ENCODE measurements around the gene RPH3AL. TPM values are rescaled to one million over a fixed set of nuclear protein-coding genes. Genes with fewer than 3 reads are reported as not detected.
A peak's percentile ranks its signal among the peaks of the same experiment; 100 is the strongest.

RPH3AL gene
- total and polyA plus RNA-seq, 2 of the 8 experiments (the other 6 are each of a cell fraction or from before 2014, with no cell fraction given) = 5.6 to 5.8 TPM

- H3K9ac ChIP-seq (replicated peaks in 1 of 4; ENCODE audit: extremely low read depth in 1 of 4, low read depth in 3 of 4, low read length in 3 of 4) = no peak overlapping the region
- no peak for FAIRE-seq
- peaks cover 0 to 1% (median 0%) of the 10 kb centered on the region in 4 experiments; a peak in 1 of 7 replicates for H3K27me3 ChIP-seq (replicated peaks in 1 of 4; ENCODE audit: control insufficient read depth in 3 of 4, extremely low read depth in 1 of 4, insufficient read depth in 3 of 4, low read length in 3 of 4)
- no peaks in the 10 kb centered on the region for H3K79me2 ChIP-seq (ENCODE audit: control insufficient read depth in 1 of 2, insufficient read depth in 2 of 2, low read length in 2 of 2)
- H3K14ac ChIP-seq (ENCODE audit: insufficient read length) = no peak overlapping the region
- H2BK120ac ChIP-seq (replicated peaks; ENCODE audit: low read depth, low read length) = peak overlapping the region; percentile 15
- H2AFZ ChIP-seq (ENCODE audit: low read length) = no peak overlapping the region
- no peak overlapping the region for H2AK5ac ChIP-seq (ENCODE audit: low read depth, low read length)
- ChIA-PET CTCF (ENCODE audit: partially characterized antibody) (interaction anchor here (0.7 to 1.5 kb wide), 3 partner anchors 34 to 141 kb away, joined by 3 read pairs; no protein-coding TSS in a partner anchor), POLR2A (ENCODE audit: partially characterized antibody) (interaction anchor here (0.7 to 3.1 kb wide), 4 partner anchors 12 to 126 kb away, joined by 3 to 10 read pairs (median 4); no protein-coding TSS in a partner anchor)
- peak overlapping the region; percentile 10 for H4K91ac ChIP-seq (replicated peaks; ENCODE audit: insufficient read length, low read length)
- peaks cover 4 to 19% (median 15%) of the 10 kb centered on the region in 4 experiments for H3K4me1 ChIP-seq (replicated peaks in 1 of 4; ENCODE audit: control insufficient read depth in 3 of 4, insufficient read depth in 4 of 4, low read length in 3 of 4)
- H3K56ac ChIP-seq (replicated peaks; ENCODE audit: insufficient read length, low read depth, low read length) = no peak overlapping the region
- H3K36me3 ChIP-seq (ENCODE audit: control insufficient read depth in 2 of 4, insufficient read depth in 4 of 4, low read length in 3 of 4) = no peaks in the 10 kb centered on the region
- H2BK20ac ChIP-seq (ENCODE audit: low read length) = peak overlapping the region; percentile 72; the same call in 1 of the 2 replicates
- no peaks in the 10 kb centered on the region; the same call in 1 of the 2 replicates for H3K23me2 ChIP-seq (ENCODE audit: low read depth, low read length)
- peak overlapping the region; percentile 72; the same call in 1 of the 2 replicates for H2BK15ac ChIP-seq (ENCODE audit: low read length)
- WGBS, 2 experiments (ENCODE audit: extremely low coverage in 1 of 2, insufficient coverage in 1 of 2, insufficient read length in 1 of 2, insufficient replicate concordance in 2 of 2, low coverage in 1 of 2, low lambda C conversion rate in 2 of 2, missing lambda C conversion rate in 1 of 2) = 52% methylated on average over 10 of the region's 28 CpGs; no CpG with 5 or more reads in 1 of the 2 experiments
- H3K27ac ChIP-seq (ENCODE audit: low read depth, low read length) = no peak overlapping the region
- peak overlapping the region; percentile 4 for H4K5ac ChIP-seq (ENCODE audit: insufficient read length, low read depth, low read length)
- H2BK5ac ChIP-seq (ENCODE audit: low read depth, low read length) = 0 out of 2 replicates have a peak overlapping the region, but pooled peaks have one; percentile 24
- DNase-seq (ENCODE audit: low read depth in 1 of 2, low spot score in 2 of 2) = no peak
- no peak overlapping the region for H3K4ac ChIP-seq (replicated peaks; ENCODE audit: insufficient read length, low read depth, low read length)
- H2BK12ac ChIP-seq (ENCODE audit: low read depth, low read length) = peak overlapping the region; percentile 68; the same call in 1 of the 2 replicates
- peak overlapping the region; percentile 0 to 38 (median 18); a peak in 2 of 8 replicates for H3K4me3 ChIP-seq (ENCODE audit: extremely low read depth in 1 of 4, insufficient read depth in 2 of 4, low read depth in 3 of 4, low read length in 4 of 4)
- H3K79me1 ChIP-seq (ENCODE audit: low read depth, low read length) = no peaks in the 10 kb centered on the region
- no peaks in the 10 kb centered on the region for H4K20me1 ChIP-seq (replicated peaks in 1 of 2; ENCODE audit: control insufficient read depth in 1 of 2, insufficient read depth in 2 of 2, low read length in 2 of 2)
- H4K8ac ChIP-seq (ENCODE audit: extremely low read depth, insufficient read depth, low read length) = peak overlapping the region; percentile 39; the same call in 1 of the 2 replicates
- H3K4me2 ChIP-seq (ENCODE audit: insufficient read depth in 1 of 2, low read depth in 2 of 2, low read length in 2 of 2) = peak overlapping the region; percentile 59 to 65
- no peaks in the 10 kb centered on the region for H3K9me3 ChIP-seq (ENCODE audit: insufficient read depth in 2 of 2, low read depth in 1 of 2, low read length in 1 of 2)
- no peak overlapping the region for H3K23ac ChIP-seq (ENCODE audit: insufficient read length)
- peak overlapping the region; percentile 60 for H3K18ac ChIP-seq (ENCODE audit: extremely low read depth, low read length)
- TF ChIP-seq NRF1 (IDR thresholded peaks at IDR 0.05; ENCODE audit: low read depth, low read length) (no peak), TBP (IDR thresholded peaks at IDR 0.05; ENCODE audit: low read depth, low read length) (no peak), ATF2 (IDR thresholded peaks at IDR 0.05; ENCODE audit: low read length) (no peak), HDAC2 (IDR thresholded peaks at IDR 0.05; ENCODE audit: borderline replicate concordance in 1 of 2, low read depth in 2 of 2, low read length in 2 of 2) (no peak), MAX (IDR thresholded peaks at IDR 0.05) (peak; percentile 51), PHF8 (conservative IDR thresholded peaks at IDR 0.05; ENCODE audit: low read depth, low read length) (no peak), CREB1 (IDR thresholded peaks at IDR 0.05) (no peak), CBX8 (IDR thresholded peaks at IDR 0.05; ENCODE audit: borderline replicate concordance, low read depth, low read length) (no peak)
These were observed 47.3 kb downstream of the RPH3AL start for GRCh38 chr17:305090-305976.

Data from H1 (cell line).